OCI-LY7 (cell line): Measurements from ENCODE around the gene TBC1D1.
"Not testable (repeated sequence)": the region's sequence is repeated elsewhere in the genome, so short reads cannot be mapped to it uniquely, and the experiment has no call there.

Source experiments
- EZH2phosphoT487 ChIP-seq: fragments of 200-600 bp; sonication (generic); IDR thresholded peaks from 2 replicates; pipeline ENCODE4 v1.6.1; 2018; ENCODE audit warnings: low read depth, borderline replicate concordance, mild to moderate bottlenecking, mixed run types, antibody characterized with exemption, low read length, moderate library complexity, mixed read lengths
- TF ChIP-seq, protein P1 (sequence below): fragments of 200-600 bp; sonication (generic); conservative IDR thresholded peaks from 2 replicates; pipeline ENCODE4 v1.5.1; 2014; ENCODE audit warnings: mild to moderate bottlenecking, antibody characterized with exemption, low read length, moderate library complexity, mixed read lengths

DNA sequence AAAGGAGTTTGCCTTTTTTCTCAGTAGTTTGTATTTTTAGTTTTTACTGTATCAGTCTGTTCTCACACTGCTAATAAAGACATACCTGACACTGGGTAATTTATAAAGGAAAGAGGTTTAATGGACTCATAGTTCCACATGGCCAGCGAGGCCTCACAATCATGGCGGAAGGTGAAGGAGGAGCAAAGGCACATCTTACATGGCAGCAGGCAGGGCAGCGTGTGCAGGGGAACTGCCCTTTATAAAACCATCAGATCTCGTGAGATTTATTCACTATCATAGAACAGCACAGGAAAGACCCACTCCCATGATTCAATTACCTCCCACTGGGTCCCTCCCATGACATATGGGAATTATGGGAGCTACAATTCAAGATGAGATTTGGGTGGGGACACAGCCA, 130.1 kb downstream of the TBC1D1 start:
- TF ChIP-seq, protein P1, sequence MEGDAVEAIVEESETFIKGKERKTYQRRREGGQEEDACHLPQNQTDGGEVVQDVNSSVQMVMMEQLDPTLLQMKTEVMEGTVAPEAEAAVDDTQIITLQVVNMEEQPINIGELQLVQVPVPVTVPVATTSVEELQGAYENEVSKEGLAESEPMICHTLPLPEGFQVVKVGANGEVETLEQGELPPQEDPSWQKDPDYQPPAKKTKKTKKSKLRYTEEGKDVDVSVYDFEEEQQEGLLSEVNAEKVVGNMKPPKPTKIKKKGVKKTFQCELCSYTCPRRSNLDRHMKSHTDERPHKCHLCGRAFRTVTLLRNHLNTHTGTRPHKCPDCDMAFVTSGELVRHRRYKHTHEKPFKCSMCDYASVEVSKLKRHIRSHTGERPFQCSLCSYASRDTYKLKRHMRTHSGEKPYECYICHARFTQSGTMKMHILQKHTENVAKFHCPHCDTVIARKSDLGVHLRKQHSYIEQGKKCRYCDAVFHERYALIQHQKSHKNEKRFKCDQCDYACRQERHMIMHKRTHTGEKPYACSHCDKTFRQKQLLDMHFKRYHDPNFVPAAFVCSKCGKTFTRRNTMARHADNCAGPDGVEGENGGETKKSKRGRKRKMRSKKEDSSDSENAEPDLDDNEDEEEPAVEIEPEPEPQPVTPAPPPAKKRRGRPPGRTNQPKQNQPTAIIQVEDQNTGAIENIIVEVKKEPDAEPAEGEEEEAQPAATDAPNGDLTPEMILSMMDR, result not testable (repeated sequence)
- not testable (repeated sequence) for TF ChIP-seq EZH2phosphoT487
